K562 (cell line): ENCODE results near the gene CLIP2. TPM values are rescaled to one million over a fixed set of nuclear protein-coding genes. Genes with fewer than 3 reads are reported as not detected.

Source experiments
- ATF7 ChIP-seq: fragments of 450-650 bp; IDR thresholded peaks from 2 replicates; pipeline ENCODE4 v1.7.1; 2014; ENCODE audit warnings: mild to moderate bottlenecking, moderate library complexity
- BHLHE40 ChIP-seq: IDR thresholded peaks from 2 replicates; pipeline ENCODE4 v1.6.1; 2011; ENCODE audit warnings: low read length, improper control_type of control experiment
- CREBBP ChIP-seq: IDR thresholded peaks from one replicate; pipeline ENCODE4 v1.6.1; 2012; ENCODE audit warnings: low read depth, mild to moderate bottlenecking, control low read depth, inconsistent platforms, low read length
- CTBP1 ChIP-seq: fragments of 450-650 bp; IDR thresholded peaks from 2 replicates; pipeline ENCODE4 v1.6.1; 2016; ENCODE audit warnings: borderline replicate concordance
- E2F3 ChIP-seq: fragments of 250-450 bp; sonication (Bioruptor Pico); IDR thresholded peaks from 2 replicates; pipeline ENCODE4 v1.4.0; 2020; ENCODE audit warnings: mild to moderate bottlenecking
- ETS2 ChIP-seq: IDR thresholded peaks from 2 replicates; pipeline ENCODE4 v1.6.1; 2016; ENCODE audit warnings: borderline replicate concordance, missing genetic modification characterization, mild to moderate bottlenecking, moderate library complexity, missing compliant biosample characterization; ENCODE audit not compliant: poor library complexity, severe bottlenecking
- HNRNPLL ChIP-seq: fragments of 200-400 bp; formaldehyde crosslinking; IDR thresholded peaks from 2 replicates; pipeline ENCODE4 v1.6.1; 2017; ENCODE audit warnings: low read length, low read depth, mild to moderate bottlenecking; ENCODE audit not compliant: poor library complexity, severe bottlenecking
- NRF1 ChIP-seq, 2 experiments: fragments of 450-650 bp; IDR thresholded peaks in 1 of 2; conservative IDR thresholded peaks in 1 of 2; 2 replicates each; pipeline ENCODE4 v1.6.1; 2014; ENCODE audit warnings: mild to moderate bottlenecking in 2 of 2
- POLR2B ChIP-seq: fragments of 450-650 bp; IDR thresholded peaks from 2 replicates; pipeline ENCODE4 v1.6.1; 2018; ENCODE audit warnings: low read depth; ENCODE audit not compliant: partially characterized antibody
- RBM39 ChIP-seq: fragments of 200-400 bp; formaldehyde crosslinking; optimal IDR thresholded peaks from 2 replicates; pipeline ENCODE3; 2018; ENCODE audit warnings: low read depth, low read length
- SIN3B ChIP-seq: fragments of 450-650 bp; IDR thresholded peaks from 2 replicates; pipeline ENCODE4 v1.6.1; 2017; ENCODE audit warnings: low read depth, mild to moderate bottlenecking, moderate library complexity
- TOE1 ChIP-seq, 2 experiments: fragments of 450-650 bp in 1 of 2; sonication (generic) in 1 of 2; formaldehyde crosslinking in 1 of 2; IDR thresholded peaks; 2 replicates each; pipeline versions ENCODE4 v1.7.1 to v1.8.0; 2016 to 2022; ENCODE audit warnings: borderline replicate concordance in 2 of 2, mild to moderate bottlenecking in 2 of 2, antibody characterized with exemption in 1 of 2, inconsistent platforms in 1 of 2, low read depth in 1 of 2, missing genetic modification reagents in 1 of 2, moderate library complexity in 1 of 2
- ZNF23 ChIP-seq: fragments of 250-450 bp; sonication (Bioruptor Pico); IDR thresholded peaks from 2 replicates; pipeline ENCODE4 v1.4.0; 2020; ENCODE audit warnings: mild to moderate bottlenecking
- ZNF311 ChIP-seq: fragments of 250-450 bp; sonication (Bioruptor Pico); IDR thresholded peaks from 2 replicates; pipeline ENCODE4 v1.4.0; 2020; ENCODE audit warnings: mild to moderate bottlenecking, moderate library complexity
- polyA plus RNA-seq, 8 experiments: library from polyadenylated mRNA; depleted of rRNA in 4 of 8; stranded (reverse) in 5 of 8; unstranded in 3 of 8; fragments of >200 nt; fragmentation: Nextera tagmentation in 2 of 8; fragmentation: Illumina TruSeq in 1 of 8; extraction: Ambion mirVana in 2 of 8; extraction: Trizol in 1 of 8; gene quantifications; 2 replicates each; pipeline versions ENCODE4 v1.2.1 to v1.2.3, GENCODE V29; 2011 to 2014; ENCODE audit warnings: inconsistent platforms in 1 of 8, missing spikeins in 1 of 8
- total RNA-seq, 7 experiments: library from RNA; depleted of rRNA in 6 of 7; stranded (reverse); fragments of >200 nt in 6 of 7; fragmentation: Illumina TruSeq in 2 of 7; extraction: Trizol in 2 of 7; gene quantifications; 2 replicates each; pipeline versions ENCODE4 v1.2.1 to v1.2.3, GENCODE V29; 2011 to 2021; ENCODE audit warnings: low replicate concordance in 1 of 7
- TF ChIP-seq, protein P1 (sequence below): fragments of 450-650 bp; formaldehyde crosslinking; IDR thresholded peaks from 2 replicates; pipeline ENCODE4 v1.4.0; 2020; ENCODE audit warnings: mild to moderate bottlenecking
- TF ChIP-seq, protein P2 (sequence below): sonication (generic); formaldehyde crosslinking; IDR thresholded peaks from 2 replicates; pipeline ENCODE4 v1.9.0; 2022; ENCODE audit warnings: mild to moderate bottlenecking, missing genetic modification reagents
- TF ChIP-seq, protein P3 (sequence below): fragments of 450-650 bp; formaldehyde crosslinking; IDR thresholded peaks from 2 replicates; pipeline ENCODE4 v1.4.0; 2022; ENCODE audit warnings: missing genetic modification characterization
- TF ChIP-seq, protein P4 (sequence below): fragments of 450-650 bp; formaldehyde crosslinking; IDR thresholded peaks from 2 replicates; pipeline ENCODE4 v1.4.0; 2022; ENCODE audit warnings: mild to moderate bottlenecking, moderate library complexity
- TF ChIP-seq, protein P5 (sequence below): fragments of 450-650 bp; formaldehyde crosslinking; IDR thresholded peaks from 2 replicates; pipeline ENCODE4 v1.4.0; 2020; ENCODE audit warnings: mild to moderate bottlenecking, moderate library complexity
- TF ChIP-seq, protein P6 (sequence below): sonication (generic); formaldehyde crosslinking; IDR thresholded peaks from 2 replicates; pipeline ENCODE4 v1.8.1; 2023; ENCODE audit warnings: mild to moderate bottlenecking, missing genetic modification reagents

CLIP2 gene
- total and polyA plus RNA-seq, 9 of the 15 experiments (the other 6 are each of a cell fraction or from before 2014, with no cell fraction given), result 0.07 to 5.4 (median 2.1) TPM

DNA sequence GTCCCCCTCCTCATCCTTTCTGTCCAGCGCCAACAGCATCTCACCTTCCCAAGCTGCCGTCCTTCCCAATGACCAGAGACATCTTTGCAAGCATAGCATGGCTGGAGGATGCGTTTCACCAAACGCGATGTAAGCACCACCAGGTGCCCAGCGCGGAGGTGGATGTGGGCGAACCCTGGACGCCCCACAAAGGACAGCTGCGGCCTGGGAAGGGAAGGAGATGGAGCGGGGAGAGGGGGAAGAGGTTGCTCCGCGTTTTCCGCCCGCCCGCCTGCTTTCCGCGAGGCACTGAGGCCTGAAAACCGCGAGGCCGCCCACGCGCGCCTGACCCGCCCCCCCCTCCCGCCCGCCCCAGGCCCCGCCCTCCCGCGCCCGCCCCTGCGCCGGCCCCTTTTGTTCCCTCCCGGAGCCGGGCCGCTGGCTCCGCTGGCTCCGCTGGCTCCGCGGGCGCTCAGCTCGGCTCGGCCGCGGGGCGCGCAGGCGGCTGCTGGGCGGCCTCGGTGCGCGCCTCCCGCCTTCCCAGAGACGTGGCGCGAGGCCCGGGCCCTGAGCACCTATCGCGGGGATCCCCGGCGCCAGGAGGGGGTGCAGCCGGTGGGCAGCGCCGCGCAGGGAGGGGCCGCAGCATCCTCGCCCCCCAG lies at the start of gene CLIP2 (continued):
- peak in 1 of 2 experiments; percentile 48; a peak in 2 of 4 replicates for TF ChIP-seq NRF1 (conservative IDR thresholded peaks at IDR 0.05 in 1 of 2, IDR thresholded peaks at IDR 0.05 in 1 of 2)
- no peak for TF ChIP-seq RBM39
- 0 out of 2 replicates have a peak, but pooled peaks have one; percentile 33 for TF ChIP-seq SIN3B
- peak; percentile 43; the same call in 1 of the 2 replicates for TF ChIP-seq E2F3
- TF ChIP-seq, protein P1, sequence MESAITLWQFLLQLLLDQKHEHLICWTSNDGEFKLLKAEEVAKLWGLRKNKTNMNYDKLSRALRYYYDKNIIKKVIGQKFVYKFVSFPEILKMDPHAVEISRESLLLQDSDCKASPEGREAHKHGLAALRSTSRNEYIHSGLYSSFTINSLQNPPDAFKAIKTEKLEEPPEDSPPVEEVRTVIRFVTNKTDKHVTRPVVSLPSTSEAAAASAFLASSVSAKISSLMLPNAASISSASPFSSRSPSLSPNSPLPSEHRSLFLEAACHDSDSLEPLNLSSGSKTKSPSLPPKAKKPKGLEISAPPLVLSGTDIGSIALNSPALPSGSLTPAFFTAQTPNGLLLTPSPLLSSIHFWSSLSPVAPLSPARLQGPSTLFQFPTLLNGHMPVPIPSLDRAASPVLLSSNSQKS (CRISPR knock-in tag), result no peak
- peak; percentile 64; the same call in 1 of the 2 replicates for TF ChIP-seq CTBP1
- no peak for TF ChIP-seq POLR2B
- peak; percentile 62; the same call in 1 of the 2 replicates for TF ChIP-seq ZNF23 (CRISPR knock-in tag)
- TF ChIP-seq CREBBP, result no peak
- 0 out of 2 replicates have a peak, but pooled peaks have one; percentile 13 for TF ChIP-seq BHLHE40
- TF ChIP-seq, protein P2, sequence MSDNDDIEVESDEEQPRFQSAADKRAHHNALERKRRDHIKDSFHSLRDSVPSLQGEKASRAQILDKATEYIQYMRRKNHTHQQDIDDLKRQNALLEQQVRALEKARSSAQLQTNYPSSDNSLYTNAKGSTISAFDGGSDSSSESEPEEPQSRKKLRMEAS, result 0 out of 2 replicates have a peak, but pooled peaks have one; percentile 46
- TF ChIP-seq ZNF311 (CRISPR knock-in tag), result no peak
- TF ChIP-seq, protein P3, sequence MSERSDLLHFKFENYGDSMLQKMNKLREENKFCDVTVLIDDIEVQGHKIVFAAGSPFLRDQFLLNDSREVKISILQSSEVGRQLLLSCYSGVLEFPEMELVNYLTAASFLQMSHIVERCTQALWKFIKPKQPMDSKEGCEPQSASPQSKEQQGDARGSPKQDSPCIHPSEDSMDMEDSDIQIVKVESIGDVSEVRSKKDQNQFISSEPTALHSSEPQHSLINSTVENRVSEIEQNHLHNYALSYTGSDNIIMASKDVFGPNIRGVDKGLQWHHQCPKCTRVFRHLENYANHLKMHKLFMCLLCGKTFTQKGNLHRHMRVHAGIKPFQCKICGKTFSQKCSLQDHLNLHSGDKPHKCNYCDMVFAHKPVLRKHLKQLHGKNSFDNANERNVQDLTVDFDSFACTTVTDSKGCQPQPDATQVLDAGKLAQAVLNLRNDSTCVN (CRISPR knock-in tag), result peak; percentile 51; the same call in 1 of the 2 replicates
- TF ChIP-seq, protein P4, sequence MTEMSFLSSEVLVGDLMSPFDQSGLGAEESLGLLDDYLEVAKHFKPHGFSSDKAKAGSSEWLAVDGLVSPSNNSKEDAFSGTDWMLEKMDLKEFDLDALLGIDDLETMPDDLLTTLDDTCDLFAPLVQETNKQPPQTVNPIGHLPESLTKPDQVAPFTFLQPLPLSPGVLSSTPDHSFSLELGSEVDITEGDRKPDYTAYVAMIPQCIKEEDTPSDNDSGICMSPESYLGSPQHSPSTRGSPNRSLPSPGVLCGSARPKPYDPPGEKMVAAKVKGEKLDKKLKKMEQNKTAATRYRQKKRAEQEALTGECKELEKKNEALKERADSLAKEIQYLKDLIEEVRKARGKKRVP, result 0 out of 2 replicates have a peak, but pooled peaks have one; percentile 28
- TF ChIP-seq, protein P5, sequence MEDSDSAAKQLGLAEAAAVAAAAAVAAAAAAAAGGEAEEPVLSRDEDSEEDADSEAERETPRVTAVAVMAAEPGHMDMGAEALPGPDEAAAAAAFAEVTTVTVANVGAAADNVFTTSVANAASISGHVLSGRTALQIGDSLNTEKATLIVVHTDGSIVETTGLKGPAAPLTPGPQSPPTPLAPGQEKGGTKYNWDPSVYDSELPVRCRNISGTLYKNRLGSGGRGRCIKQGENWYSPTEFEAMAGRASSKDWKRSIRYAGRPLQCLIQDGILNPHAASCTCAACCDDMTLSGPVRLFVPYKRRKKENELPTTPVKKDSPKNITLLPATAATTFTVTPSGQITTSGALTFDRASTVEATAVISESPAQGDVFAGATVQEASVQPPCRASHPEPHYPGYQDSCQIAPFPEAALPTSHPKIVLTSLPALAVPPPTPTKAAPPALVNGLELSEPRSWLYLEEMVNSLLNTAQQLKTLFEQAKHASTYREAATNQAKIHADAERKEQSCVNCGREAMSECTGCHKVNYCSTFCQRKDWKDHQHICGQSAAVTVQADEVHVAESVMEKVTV (CRISPR knock-in tag), result peak; percentile 12; the same call in 1 of the 2 replicates
- TF ChIP-seq, protein P6, sequence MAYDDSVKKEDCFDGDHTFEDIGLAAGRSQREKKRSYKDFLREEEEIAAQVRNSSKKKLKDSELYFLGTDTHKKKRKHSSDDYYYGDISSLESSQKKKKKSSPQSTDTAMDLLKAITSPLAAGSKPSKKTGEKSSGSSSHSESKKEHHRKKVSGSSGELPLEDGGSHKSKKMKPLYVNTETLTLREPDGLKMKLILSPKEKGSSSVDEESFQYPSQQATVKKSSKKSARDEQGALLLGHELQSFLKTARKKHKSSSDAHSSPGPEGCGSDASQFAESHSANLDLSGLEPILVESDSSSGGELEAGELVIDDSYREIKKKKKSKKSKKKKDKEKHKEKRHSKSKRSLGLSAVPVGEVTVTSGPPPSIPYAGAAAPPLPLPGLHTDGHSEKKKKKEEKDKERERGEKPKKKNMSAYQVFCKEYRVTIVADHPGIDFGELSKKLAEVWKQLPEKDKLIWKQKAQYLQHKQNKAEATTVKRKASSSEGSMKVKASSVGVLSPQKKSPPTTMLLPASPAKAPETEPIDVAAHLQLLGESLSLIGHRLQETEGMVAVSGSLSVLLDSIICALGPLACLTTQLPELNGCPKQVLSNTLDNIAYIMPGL (CRISPR knock-in tag), result no peak
- TF ChIP-seq ATF7, result no peak
- peak; percentile 71; the same call in 1 of the 2 replicates for TF ChIP-seq TOE1 (IDR thresholded peaks at IDR 0.05; ENCODE audit: borderline replicate concordance)
- TF ChIP-seq TOE1 (CRISPR knock-in tag; IDR thresholded peaks at IDR 0.05; ENCODE audit: borderline replicate concordance, low read depth), result no peak
- no peak for TF ChIP-seq ETS2 (tag)
- peak; percentile 94 for TF ChIP-seq HNRNPLL
